Neuronal stem cell (in vitro differentiated cells): Measurements from ENCODE around the gene TRAPPC13.
"Not testable (repeated sequence)": the region's sequence is repeated elsewhere in the genome, so short reads cannot be mapped to it uniquely, and the experiment has no call there.

Experiments used
- DNase-seq: peaks from one replicate; pipeline ENCODE4 v3.0.0-alpha.2; 2013; ENCODE audit warnings: low spot score
- H2AFZ ChIP-seq: one replicate; pipeline ENCODE4 v1.6.1; 2013; ENCODE audit warnings: mild to moderate bottlenecking, low read length, inconsistent platforms
- H2AK5ac ChIP-seq: 2 replicates; pipeline ENCODE4 v1.6.1; 2013; ENCODE audit warnings: low read depth, mild to moderate bottlenecking, inconsistent platforms, low read length, moderate library complexity, mixed read lengths
- H2BK120ac ChIP-seq: 2 replicates; pipeline ENCODE4 v1.6.1; 2013; ENCODE audit warnings: low read depth, mild to moderate bottlenecking, inconsistent platforms, low read length, moderate library complexity, mixed read lengths
- H2BK12ac ChIP-seq: one replicate; pipeline ENCODE4 v1.6.1; 2013; ENCODE audit warnings: low read length, inconsistent platforms
- H2BK15ac ChIP-seq: 2 replicates; pipeline ENCODE4 v1.6.1; 2013; ENCODE audit warnings: mild to moderate bottlenecking, low read length, inconsistent platforms, mixed read lengths
- H2BK5ac ChIP-seq: one replicate; pipeline ENCODE4 v1.6.1; 2013; ENCODE audit warnings: inconsistent platforms, mild to moderate bottlenecking, low read length, moderate library complexity
- H3K14ac ChIP-seq: one replicate; pipeline ENCODE4 v1.6.1; 2013; ENCODE audit warnings: low read length, inconsistent platforms
- H3K18ac ChIP-seq: 2 replicates; pipeline ENCODE4 v1.6.1; 2013; ENCODE audit warnings: low read length, inconsistent platforms
- H3K23ac ChIP-seq: 2 replicates; pipeline ENCODE4 v1.6.1; 2013; ENCODE audit warnings: low read depth, mild to moderate bottlenecking, mixed read lengths, low read length, inconsistent platforms; ENCODE audit not compliant: poor library complexity
- H3K27ac ChIP-seq: replicated peaks from 3 replicates; pipeline ENCODE4 v1.5.1; 2013; ENCODE audit warnings: low read length, inconsistent platforms
- H3K27me3 ChIP-seq, 3 experiments: 2 replicates each; pipeline ENCODE4 v1.6.1; 2013; ENCODE audit warnings: low read length in 3 of 3, mild to moderate bottlenecking in 2 of 3, inconsistent platforms in 1 of 3, low read depth in 1 of 3, mixed read lengths in 1 of 3, moderate library complexity in 1 of 3; ENCODE audit not compliant: control insufficient read depth in 3 of 3, insufficient read depth in 3 of 3
- H3K36me3 ChIP-seq, 2 donors: replicated peaks in 1 of 2; 2 replicates each; pipeline ENCODE4 v1.6.1; 2013; ENCODE audit warnings: low read length in 2 of 2; ENCODE audit not compliant: control insufficient read depth in 2 of 2, insufficient read depth in 2 of 2
- H3K4ac ChIP-seq: 2 replicates; pipeline ENCODE4 v1.6.1; 2013; ENCODE audit warnings: inconsistent platforms, mild to moderate bottlenecking, low read length, moderate library complexity
- H3K4me1 ChIP-seq, 2 donors: 1 replicate in 1 of 2; 2 replicates in 1 of 2; pipeline ENCODE4 v1.6.1; 2013; ENCODE audit warnings: low read length in 2 of 2, low read depth in 1 of 2; ENCODE audit not compliant: control insufficient read depth in 2 of 2, insufficient read depth in 1 of 2
- H3K4me2 ChIP-seq: one replicate; pipeline ENCODE4 v1.6.1; 2013; ENCODE audit warnings: mild to moderate bottlenecking, low read length, inconsistent platforms; ENCODE audit not compliant: insufficient read depth, poor library complexity, severe bottlenecking
- H3K4me3 ChIP-seq, 2 donors: 2 replicates each; pipeline ENCODE4 v1.5.1; 2013; ENCODE audit warnings: low read length in 2 of 2, mild to moderate bottlenecking in 2 of 2, inconsistent platforms in 1 of 2, moderate library complexity in 1 of 2
- H3K79me1 ChIP-seq: one replicate; pipeline ENCODE4 v1.6.1; 2013; ENCODE audit warnings: low read depth, mild to moderate bottlenecking, inconsistent platforms, low read length, moderate library complexity
- H3K9ac ChIP-seq: one replicate; pipeline ENCODE4 v1.6.1; 2013; ENCODE audit warnings: mild to moderate bottlenecking, low read depth, low read length, inconsistent platforms; ENCODE audit not compliant: poor library complexity
- H3K9me3 ChIP-seq, 2 donors: replicated peaks in 1 of 2; 2 replicates each; pipeline versions ENCODE3 to v1.6.1; 2013; ENCODE audit warnings: low read length in 2 of 2, mild to moderate bottlenecking in 2 of 2, inconsistent platforms in 1 of 2, low read depth in 1 of 2, mixed read lengths in 1 of 2, moderate library complexity in 1 of 2; ENCODE audit not compliant: control insufficient read depth in 2 of 2, insufficient read depth in 1 of 2
- H4K8ac ChIP-seq: one replicate; pipeline ENCODE4 v1.6.1; 2013; ENCODE audit warnings: low read depth, mild to moderate bottlenecking, inconsistent platforms, low read length, moderate library complexity
- H4K91ac ChIP-seq: one replicate; pipeline ENCODE4 v1.6.1; 2013; ENCODE audit warnings: low read length, low read depth, mild to moderate bottlenecking, inconsistent platforms; ENCODE audit not compliant: poor library complexity
- WGBS, 2 donors: extraction: QIAGEN DNeasy Blood & Tissue Kit; methylation state at CpG; one replicate each; pipeline ENCODE4 v1.1.7; 2013; ENCODE audit warnings: missing lambda C conversion rate in 2 of 2, mixed read lengths in 1 of 2; ENCODE audit not compliant: insufficient read length in 2 of 2, insufficient replicate concordance in 1 of 2; ENCODE audit errors: extremely low coverage in 2 of 2; 5-methylcytosine and 5-hydroxymethylcytosine counted together

Gene TRAPPC13

DNA sequence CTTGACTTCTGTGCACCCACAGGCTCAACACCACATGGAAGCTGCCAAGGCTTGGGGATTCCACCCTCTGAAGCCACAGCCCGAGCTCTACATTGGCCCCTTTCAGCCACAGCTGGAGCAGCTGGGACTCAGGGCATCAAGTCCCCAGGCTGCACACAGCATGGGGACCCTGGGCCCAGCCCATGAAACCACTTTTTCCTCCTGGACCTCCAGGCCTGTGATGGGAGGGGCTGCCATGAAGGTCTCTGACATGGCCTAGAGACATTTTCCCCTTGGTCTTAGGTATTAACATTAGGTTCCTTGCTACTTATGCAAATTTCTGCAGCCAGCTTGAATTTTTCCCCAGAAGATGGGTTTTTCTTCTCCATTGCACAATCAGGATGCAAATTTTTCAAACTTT lies 23.1 kb upstream of the TRAPPC13 start:
- H3K27me3 ChIP-seq, H2BK120ac ChIP-seq, H2AK5ac ChIP-seq, H4K91ac ChIP-seq, H3K18ac ChIP-seq, H4K8ac ChIP-seq, H3K27ac ChIP-seq, DNase-seq, H3K4ac ChIP-seq, H3K4me1 ChIP-seq, H2BK5ac ChIP-seq, H3K79me1 ChIP-seq, H3K4me2 ChIP-seq, H3K9ac ChIP-seq, H3K23ac ChIP-seq, H3K4me3 ChIP-seq, H3K14ac ChIP-seq, H2BK15ac ChIP-seq, H2AFZ ChIP-seq, H2BK12ac ChIP-seq: not testable (repeated sequence)
- H3K9me3 ChIP-seq = peaks cover 1 to 32% of the 10 kb centered on the region in 2 donors
- WGBS, 2 donors = no CpG with 5 or more reads among the region's 1 CpG
- H3K36me3 ChIP-seq = peaks cover 11 to 94% of the 10 kb centered on the region in 2 donors

GRCh38 chr5:65611524-65611923 lies 13.3 kb upstream of the TRAPPC13 start:
- H3K18ac ChIP-seq = no peak overlapping the region
- no peak overlapping the region for H4K91ac ChIP-seq
- no peak overlapping the region for H4K8ac ChIP-seq
- no peak overlapping the region for H2BK120ac ChIP-seq
- H3K9me3 ChIP-seq = no peaks in the 10 kb centered on the region
- H3K4ac ChIP-seq = no peak overlapping the region
- no peak overlapping the region for H3K4me2 ChIP-seq
- no peak overlapping the region for H2AK5ac ChIP-seq
- H3K14ac ChIP-seq = no peak overlapping the region
- WGBS, 2 donors = no CpG with 5 or more reads among the region's 3 CpGs
- no peak overlapping the region for H2BK12ac ChIP-seq
- H3K4me1 ChIP-seq = no peaks in the 10 kb centered on the region
- no peak overlapping the region for H3K23ac ChIP-seq
- no peaks in the 10 kb centered on the region for H3K79me1 ChIP-seq
- peaks cover 10 to 88% of the 10 kb centered on the region in 2 donors for H3K36me3 ChIP-seq
- DNase-seq = no peak
- H2BK15ac ChIP-seq = no peak overlapping the region
- no peak overlapping the region for H3K27ac ChIP-seq
- no peak overlapping the region for H2AFZ ChIP-seq
- H3K27me3 ChIP-seq = no peaks in the 10 kb centered on the region
- H2BK5ac ChIP-seq = no peak overlapping the region
- no peak overlapping the region for H3K4me3 ChIP-seq
- no peak overlapping the region for H3K9ac ChIP-seq

GRCh38 chr5:65612298-65612907 lies 12.4 kb upstream of the TRAPPC13 start:
- H3K9ac ChIP-seq = no peak overlapping the region
- H4K91ac ChIP-seq = no peak overlapping the region
- no peak overlapping the region for H2BK120ac ChIP-seq
- no peak overlapping the region for H2BK5ac ChIP-seq
- no peak overlapping the region for H3K4ac ChIP-seq
- H3K4me1 ChIP-seq = no peaks in the 10 kb centered on the region
- H3K27me3 ChIP-seq = no peaks in the 10 kb centered on the region
- no peak overlapping the region for H3K4me3 ChIP-seq
- no peaks in the 10 kb centered on the region for H3K79me1 ChIP-seq
- no peak overlapping the region for H2AFZ ChIP-seq
- no peak overlapping the region for H3K27ac ChIP-seq
- no peak overlapping the region for H2BK15ac ChIP-seq
- WGBS, 2 donors = no CpG with 5 or more reads among the region's 4 CpGs
- H3K14ac ChIP-seq = no peak overlapping the region
- no peak for DNase-seq
- peaks cover 7 to 88% of the 10 kb centered on the region in 2 donors for H3K36me3 ChIP-seq
- no peak overlapping the region for H4K8ac ChIP-seq
- H2AK5ac ChIP-seq = no peak overlapping the region
- H3K18ac ChIP-seq = no peak overlapping the region
- no peak overlapping the region for H3K4me2 ChIP-seq
- H3K9me3 ChIP-seq = no peaks in the 10 kb centered on the region
- H2BK12ac ChIP-seq = no peak overlapping the region
- no peak overlapping the region for H3K23ac ChIP-seq

- Histone ChIP-seq H3K4me3 (no peak overlapping the region), H2BK15ac (no peak overlapping the region), H4K91ac (no peak overlapping the region), H3K4ac (no peak overlapping the region), H2AFZ (no peak overlapping the region), H3K4me2 (no peak overlapping the region), H2BK5ac (no peak overlapping the region), H3K18ac (no peak overlapping the region), H3K14ac (no peak overlapping the region), H4K8ac (no peak overlapping the region), H3K9me3 (no peaks in the 10 kb centered on the region), H3K79me1 (no peaks in the 10 kb centered on the region), H3K27ac (no peak overlapping the region), H2AK5ac (no peak overlapping the region), H2BK120ac (no peak overlapping the region), H3K36me3 (peaks cover 0 to 26% of the 10 kb centered on the region in 2 donors), H3K23ac (no peak overlapping the region), H3K27me3 (no peaks in the 10 kb centered on the region), H3K9ac (no peak overlapping the region), H2BK12ac (no peak overlapping the region), H3K4me1 (peaks cover 2 to 10% of the 10 kb centered on the region in 2 donors)
- DNase-seq = no peak
- no CpG with 5 or more reads among the region's 4 CpGs for WGBS, 2 donors
These were observed 4.8 kb upstream of the TRAPPC13 start for GRCh38 chr5:65620021-65620420.
